LNCAP (cell line): ENCODE results near the gene IL12RB1.

ENCODE experiments used
- CTCF ChIP-seq: fragments of 450-650 bp; IDR thresholded peaks from 2 replicates; pipeline ENCODE4 v1.5.1; 2017; ENCODE audit warnings: mild to moderate bottlenecking

Gene IL12RB1

GRCh38 chr19:18109733-18110608, 23.2 kb upstream of the IL12RB1 start:
- no peak for TF ChIP-seq CTCF

GRCh38 chr19:18109341-18109732, 22.6 kb upstream of the IL12RB1 start:
- no peak for TF ChIP-seq CTCF

- no peak for TF ChIP-seq CTCF
Measured at GRCh38 chr19:18108897-18109296, 22.2 kb upstream of the IL12RB1 start.

- TF ChIP-seq CTCF, result no peak
Measured at GRCh38 chr19:18107235-18107634, 20.5 kb upstream of the IL12RB1 start.

GRCh38 chr19:18104793-18105131, 18.0 kb upstream of the IL12RB1 start:
- no peak for TF ChIP-seq CTCF

GRCh38 chr19:18102916-18103542, 16.3 kb upstream of the IL12RB1 start:
- TF ChIP-seq CTCF, result no peak

GRCh38 chr19:18101268-18101667, 14.5 kb upstream of the IL12RB1 start:
- no peak for TF ChIP-seq CTCF
